NT2/D1 (cell line): Measurements from ENCODE around the gene PACS1.

Experiments used
- YY1 ChIP-seq: IDR thresholded peaks from 2 replicates; pipeline ENCODE4 v1.6.1; 2011; ENCODE audit not compliant: insufficient read length, insufficient read depth
- ZNF274 ChIP-seq: IDR thresholded peaks from 2 replicates; pipeline ENCODE4 v1.6.1; 2011; ENCODE audit warnings: mild to moderate bottlenecking, low read depth, low read length

GRCh38 chr11:66101066-66101464, 31.0 kb downstream of the PACS1 start:
- TF ChIP-seq ZNF274 (no peak), YY1 (no peak)
